ENCODE data around the gene CEL.

CEL gene

DNA sequence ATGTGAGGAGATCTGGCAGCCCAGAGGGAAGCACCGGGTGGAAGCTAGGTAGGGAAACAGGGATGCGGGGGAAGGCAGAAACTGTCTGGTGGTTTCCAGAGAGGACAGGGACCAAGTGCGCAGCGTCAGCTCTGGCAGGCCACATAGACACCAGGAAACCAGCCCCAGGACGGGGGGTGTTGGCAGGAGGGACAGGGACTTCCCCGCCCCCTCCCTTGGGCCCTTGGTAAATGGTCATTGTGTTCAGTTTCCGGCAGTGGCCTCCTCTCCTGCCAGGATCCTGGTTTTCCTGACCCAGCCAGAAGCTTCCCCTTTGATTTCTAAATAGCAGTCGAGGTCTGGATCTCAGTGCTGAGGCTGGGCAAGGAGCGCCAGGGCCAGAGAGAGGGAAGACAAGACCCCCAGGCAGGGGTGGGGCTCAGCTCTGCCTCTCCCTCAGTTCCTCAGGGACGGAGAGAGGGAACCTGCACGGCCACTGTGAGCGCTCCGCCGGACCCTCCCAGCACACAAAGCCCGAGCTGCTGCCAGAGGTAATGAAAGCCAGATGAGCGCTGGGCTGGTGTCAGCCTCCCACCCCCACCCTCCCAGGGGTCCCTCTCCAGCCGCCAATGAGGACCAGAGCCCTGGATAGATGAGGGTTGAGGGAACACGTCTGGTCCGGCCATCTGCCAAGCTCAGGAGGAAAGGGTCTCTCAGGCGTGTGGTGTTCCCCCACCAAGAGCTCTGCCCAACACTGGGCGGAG is 57.5 kb downstream of the CEL start:
- no peak for TF ChIP-seq CTCF (IDR thresholded peaks at IDR 0.05; ENCODE audit: poor library complexity, severe bottlenecking)
- DNase-seq (ENCODE audit: low spot score) (no peak), ATAC-seq (ENCODE audit: low read depth) (no peak)
- Histone ChIP-seq H3K36me3 (ENCODE audit: low read depth) (no peaks in the 10 kb centered on the region), H3K27ac (ENCODE audit: poor library complexity, severe bottlenecking) (no peak overlapping the region), H3K4me1 (ENCODE audit: insufficient read depth, poor library complexity, severe bottlenecking) (no peaks in the 10 kb centered on the region), H3K9me3 (ENCODE audit: severe bottlenecking) (no peaks in the 10 kb centered on the region), H3K4me3 (ENCODE audit: severe bottlenecking) (no peak overlapping the region), H3K27me3 (ENCODE audit: insufficient read depth, poor library complexity, severe bottlenecking) (no peaks in the 10 kb centered on the region)

- Histone ChIP-seq H3K4me3 (ENCODE audit: severe bottlenecking) (peak overlapping the region; percentile 56), H3K27ac (ENCODE audit: poor library complexity, severe bottlenecking) (no peak overlapping the region), H3K4me1 (ENCODE audit: insufficient read depth, poor library complexity, severe bottlenecking) (no peaks in the 10 kb centered on the region)
Measured at GRCh38 chr9:133119846-133120500, 58.2 kb downstream of the CEL start.

GRCh38 chr9:133120501-133121197 is 58.9 kb downstream of the CEL start:
- Histone ChIP-seq H3K36me3 (ENCODE audit: low read depth) (no peaks in the 10 kb centered on the region), H3K4me1 (ENCODE audit: insufficient read depth, poor library complexity, severe bottlenecking) (no peaks in the 10 kb centered on the region), H3K9me3 (ENCODE audit: severe bottlenecking) (no peaks in the 10 kb centered on the region), H3K4me3 (ENCODE audit: severe bottlenecking) (peak overlapping the region; percentile 56), H3K27ac (ENCODE audit: poor library complexity, severe bottlenecking) (peak overlapping the region; percentile 22), H3K27me3 (ENCODE audit: insufficient read depth, poor library complexity, severe bottlenecking) (no peaks in the 10 kb centered on the region)
- DNase-seq (ENCODE audit: low spot score) (no peak), ATAC-seq (ENCODE audit: low read depth) (peak; percentile 45)
- no peak for TF ChIP-seq CTCF (IDR thresholded peaks at IDR 0.05; ENCODE audit: poor library complexity, severe bottlenecking)

More at GRCh38 chr9:133119846-133120500, 58.2 kb downstream of the CEL start:
- TF ChIP-seq CTCF (IDR thresholded peaks at IDR 0.05; ENCODE audit: poor library complexity, severe bottlenecking): no peak
- no peaks in the 10 kb centered on the region for H3K36me3 ChIP-seq (ENCODE audit: low read depth)
- no peaks in the 10 kb centered on the region for H3K9me3 ChIP-seq (ENCODE audit: severe bottlenecking)
- no peaks in the 10 kb centered on the region for H3K27me3 ChIP-seq (ENCODE audit: insufficient read depth, poor library complexity, severe bottlenecking)
- DNase-seq (ENCODE audit: low spot score) (no peak), ATAC-seq (ENCODE audit: low read depth) (peak; percentile 38)
